Gastroesophageal sphincter (tissue), 3 donors: ENCODE data around the gene ATAD2B.

ENCODE experiments used
- POLR2A ChIP-seq, 2 donors: fragments of 450-650 bp; IDR thresholded peaks; one replicate each; pipeline ENCODE4 v1.6.1; 2017; ENCODE audit warnings: antibody characterized with exemption in 2 of 2, mild to moderate bottlenecking in 2 of 2, moderate library complexity in 1 of 2
- TF ChIP-seq, protein P1 (sequence below), 4 experiments: fragments of 200-600 bp in 2 of 4; fragments of 450-650 bp in 2 of 4; sonication (generic) in 1 of 4; IDR thresholded peaks; one replicate each; pipeline ENCODE4 v1.5.1; 2017 to 2019; ENCODE audit warnings: antibody characterized with exemption in 4 of 4, mild to moderate bottlenecking in 2 of 4, moderate library complexity in 2 of 4

DNA sequence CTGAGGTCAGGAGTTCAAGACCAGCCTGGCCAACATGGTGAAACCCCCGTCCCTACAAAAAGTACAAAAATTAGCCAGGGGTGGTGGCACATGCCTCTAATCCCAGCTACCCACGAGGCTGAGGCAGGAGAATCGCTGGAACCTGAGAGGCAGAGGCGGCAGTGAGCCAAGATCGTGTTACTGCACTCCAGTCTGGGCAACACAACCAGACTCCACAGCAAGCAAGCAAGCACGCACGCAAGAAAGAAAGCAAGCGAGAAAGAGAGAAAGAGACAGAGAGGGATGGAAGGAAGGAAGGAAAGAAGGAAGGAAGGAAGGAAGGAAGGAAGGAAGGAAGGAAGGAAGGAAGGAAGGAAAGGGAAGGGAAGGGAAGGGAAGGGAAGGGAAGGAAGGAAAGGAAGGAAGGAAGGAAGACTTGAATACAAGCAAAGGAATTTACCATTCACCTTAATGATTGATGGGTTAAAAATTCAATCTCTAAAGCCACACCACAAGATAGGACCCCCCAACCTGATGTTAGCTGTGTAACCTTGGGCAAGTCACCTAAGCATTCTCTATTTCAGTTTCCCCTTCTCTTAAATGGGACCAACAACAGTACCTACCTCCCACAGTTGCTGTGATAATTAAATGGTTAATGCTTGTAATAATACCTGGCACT, 181.7 kb downstream of the ATAD2B start:
- TF ChIP-seq, protein P1, sequence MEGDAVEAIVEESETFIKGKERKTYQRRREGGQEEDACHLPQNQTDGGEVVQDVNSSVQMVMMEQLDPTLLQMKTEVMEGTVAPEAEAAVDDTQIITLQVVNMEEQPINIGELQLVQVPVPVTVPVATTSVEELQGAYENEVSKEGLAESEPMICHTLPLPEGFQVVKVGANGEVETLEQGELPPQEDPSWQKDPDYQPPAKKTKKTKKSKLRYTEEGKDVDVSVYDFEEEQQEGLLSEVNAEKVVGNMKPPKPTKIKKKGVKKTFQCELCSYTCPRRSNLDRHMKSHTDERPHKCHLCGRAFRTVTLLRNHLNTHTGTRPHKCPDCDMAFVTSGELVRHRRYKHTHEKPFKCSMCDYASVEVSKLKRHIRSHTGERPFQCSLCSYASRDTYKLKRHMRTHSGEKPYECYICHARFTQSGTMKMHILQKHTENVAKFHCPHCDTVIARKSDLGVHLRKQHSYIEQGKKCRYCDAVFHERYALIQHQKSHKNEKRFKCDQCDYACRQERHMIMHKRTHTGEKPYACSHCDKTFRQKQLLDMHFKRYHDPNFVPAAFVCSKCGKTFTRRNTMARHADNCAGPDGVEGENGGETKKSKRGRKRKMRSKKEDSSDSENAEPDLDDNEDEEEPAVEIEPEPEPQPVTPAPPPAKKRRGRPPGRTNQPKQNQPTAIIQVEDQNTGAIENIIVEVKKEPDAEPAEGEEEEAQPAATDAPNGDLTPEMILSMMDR (IDR thresholded peaks at IDR 0.05): no peak
- TF ChIP-seq POLR2A (IDR thresholded peaks at IDR 0.05): no peak
